EL (cell line): ENCODE data around the gene NAGK.

Experiments
- DNase-seq: peaks from one replicate; pipeline ENCODE4 v3.0.0-alpha.2; 2016

NAGK gene

GRCh38 chr2:71117063-71117462 lies 48.6 kb downstream of the NAGK start:
- DNase-seq: no peak

GRCh38 chr2:71120195-71120594 lies 51.7 kb downstream of the NAGK start:
- no peak for DNase-seq

- DNase-seq: no peak
Measured at GRCh38 chr2:71121479-71121878, 53.0 kb downstream of the NAGK start.

- DNase-seq: peak; percentile 6
Measured at GRCh38 chr2:71122387-71123298, 54.2 kb downstream of the NAGK start.

DNA sequence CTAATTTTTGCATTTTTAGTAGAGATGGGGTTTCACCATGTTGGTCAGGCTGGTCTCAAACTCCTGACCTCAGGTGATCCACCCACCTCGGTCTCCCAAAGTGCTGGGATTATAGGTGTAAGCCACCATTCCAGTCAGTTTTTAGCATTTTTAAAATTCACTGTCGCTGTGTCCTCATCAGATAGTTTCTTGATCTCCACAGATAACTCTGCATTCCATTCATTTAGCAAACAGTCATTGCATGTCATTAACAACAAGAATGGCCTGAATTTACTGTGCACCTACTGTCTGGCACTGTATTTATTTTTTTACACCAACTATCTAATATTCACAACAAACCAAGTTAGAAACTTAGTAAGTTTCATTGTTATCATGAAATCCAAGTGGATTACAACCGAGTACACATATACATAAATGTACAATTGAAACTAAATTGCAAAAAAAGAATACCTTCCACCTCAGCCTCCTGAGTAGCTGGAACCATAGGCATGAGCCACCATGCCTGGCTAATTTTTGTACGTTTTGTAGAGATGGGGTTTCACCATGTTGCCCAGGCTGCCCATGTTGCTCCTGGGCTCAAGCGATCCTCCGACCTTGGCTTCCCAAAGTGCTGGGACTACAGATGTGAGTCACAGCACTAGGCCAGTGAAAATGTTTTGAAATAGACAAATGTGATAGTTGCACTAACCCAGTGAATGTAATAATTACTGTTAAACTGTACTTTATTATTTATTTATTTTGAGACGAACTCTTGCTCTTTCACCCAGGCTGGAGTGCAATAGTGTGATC lies 57.3 kb downstream of the NAGK start:
- DNase-seq: no peak

DNA sequence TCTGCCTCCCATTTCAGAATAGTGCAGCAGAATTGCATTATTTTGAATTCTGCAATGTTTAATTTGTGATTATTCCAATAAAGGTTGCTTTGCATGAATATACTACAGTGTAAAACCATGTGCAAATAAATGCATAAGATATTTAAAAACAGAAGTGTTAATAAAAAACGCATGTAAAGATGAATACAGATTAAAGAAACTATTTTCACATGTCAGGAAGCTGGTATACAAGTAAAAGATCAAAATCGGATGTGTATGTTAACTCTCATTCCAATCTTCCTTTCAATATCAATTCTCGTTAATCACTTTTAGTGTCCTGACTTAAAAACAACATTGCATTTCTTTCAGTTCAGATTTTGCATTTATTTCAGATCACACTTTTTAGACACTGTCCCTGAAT lies 58.5 kb downstream of the NAGK start:
- DNase-seq: no peak
